ENCODE measurements around the gene LMBRD2.
"Not testable (repeated sequence)": the region's sequence is repeated elsewhere in the genome, so short reads cannot be mapped to it uniquely, and the experiment has no call there.

Gene LMBRD2

DNA sequence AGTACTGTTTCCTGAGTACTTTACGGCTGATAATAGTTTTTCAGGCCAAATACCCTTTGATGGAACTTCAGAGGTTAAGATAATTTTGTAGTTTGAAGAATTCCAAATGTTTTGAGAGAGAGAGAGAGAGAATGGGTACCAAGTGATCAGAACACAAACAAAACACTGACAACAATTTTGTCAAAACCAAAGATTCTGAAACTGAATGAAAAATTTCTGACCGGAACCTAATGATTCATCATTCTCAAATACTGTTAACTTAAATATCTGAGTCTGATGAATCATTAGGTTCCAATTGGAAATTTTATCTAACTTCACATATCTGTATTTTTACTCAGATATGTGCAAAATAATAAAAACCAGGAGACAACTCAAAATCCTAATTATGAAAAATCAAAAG, 4.0 kb downstream of the LMBRD2 start:
- TF ChIP-seq CTCF (IDR thresholded peaks at IDR 0.05; ENCODE audit: borderline replicate concordance, control extremely low read depth, extremely low read depth, insufficient read depth, missing control alignments) = no peak
- in situ Hi-C loops (cut with MboI; ENCODE audit: low sequenced_read_pairs, unreplicated experiment) = no loop called here
- DNase-seq (ENCODE audit: low spot score) = no peak

DNA sequence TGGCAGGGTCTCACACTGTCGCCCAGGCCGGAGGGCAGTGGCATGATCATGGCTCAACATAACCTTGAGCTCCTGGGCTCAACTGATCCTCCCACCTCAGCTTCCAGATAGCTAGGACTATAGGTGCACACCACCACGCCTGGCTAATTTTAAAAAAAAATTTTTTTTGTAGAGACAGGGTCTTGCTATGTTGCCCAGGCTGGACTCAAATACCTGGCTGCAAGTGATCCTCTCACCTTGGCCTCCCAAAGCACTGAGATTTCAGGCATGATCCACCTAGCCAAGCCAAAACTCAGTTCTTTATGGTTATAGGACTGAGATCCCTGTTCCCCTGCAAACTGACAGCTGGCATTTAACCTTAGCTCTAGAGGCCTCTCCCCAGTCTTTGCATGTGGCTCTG, 5.3 kb downstream of the LMBRD2 start:
- DNase-seq (ENCODE audit: low spot score) = no peak
- in situ Hi-C loops (cut with MboI; ENCODE audit: low sequenced_read_pairs, unreplicated experiment) = no loop called here
- TF ChIP-seq CTCF (IDR thresholded peaks at IDR 0.05; ENCODE audit: borderline replicate concordance, control extremely low read depth, extremely low read depth, insufficient read depth, missing control alignments) = no peak

- in situ Hi-C loops (cut with MboI; ENCODE audit: low sequenced_read_pairs, unreplicated experiment) = no loop called here
- TF ChIP-seq CTCF (IDR thresholded peaks at IDR 0.05; ENCODE audit: borderline replicate concordance, control extremely low read depth, extremely low read depth, insufficient read depth, missing control alignments) = no peak
- DNase-seq (ENCODE audit: low spot score) = no peak
Measured at GRCh38 chr5:36145311-36145710, 6.4 kb downstream of the LMBRD2 start.

DNA sequence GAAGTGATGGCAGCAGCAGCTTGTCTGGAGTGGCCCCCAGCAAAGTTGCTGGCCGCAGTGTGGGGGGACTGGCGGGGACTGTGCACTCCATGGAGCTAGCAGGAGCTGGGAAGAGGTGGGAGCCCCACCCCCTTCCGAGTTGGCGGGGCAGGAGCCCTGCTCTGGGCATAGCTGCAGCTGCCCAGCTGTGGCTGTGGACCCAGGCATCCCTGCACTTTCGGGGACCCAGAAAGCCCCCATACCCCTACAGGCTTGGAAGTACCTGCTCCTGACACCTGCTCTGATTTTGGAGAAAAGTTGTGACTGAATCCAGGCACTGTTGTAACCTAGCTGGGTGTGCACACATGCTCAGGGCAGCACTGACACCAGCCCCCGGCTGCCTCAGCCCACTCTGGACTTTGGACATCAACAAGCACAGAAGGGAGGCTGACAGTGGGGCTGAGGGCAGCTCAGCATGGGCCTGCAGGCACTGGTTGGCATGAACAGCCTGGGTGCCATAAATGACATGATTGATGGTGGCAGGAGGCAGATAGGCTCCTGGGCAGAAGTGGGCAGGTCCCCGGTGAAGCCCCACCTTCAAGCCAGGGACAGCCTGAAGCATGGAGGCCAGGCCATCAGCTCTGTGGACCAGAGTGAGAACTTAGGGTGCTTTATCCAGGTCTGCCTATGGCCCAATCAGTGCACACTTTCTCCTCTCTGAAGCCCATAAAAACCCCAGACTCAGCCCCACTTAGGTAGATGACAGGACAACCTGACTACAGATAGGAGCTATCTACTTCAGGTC, 12.6 kb downstream of the LMBRD2 start:
- no peak for TF ChIP-seq CTCF (IDR thresholded peaks at IDR 0.05; ENCODE audit: borderline replicate concordance, control extremely low read depth, extremely low read depth, insufficient read depth, missing control alignments)
- in situ Hi-C loops (cut with MboI; ENCODE audit: low sequenced_read_pairs, unreplicated experiment) = no loop called here
- DNase-seq (ENCODE audit: low spot score) = no peak

GRCh38 chr5:36136581-36136980, 15.1 kb downstream of the LMBRD2 start:
- no peak for DNase-seq (ENCODE audit: low spot score)
- TF ChIP-seq CTCF (IDR thresholded peaks at IDR 0.05; ENCODE audit: borderline replicate concordance, control extremely low read depth, extremely low read depth, insufficient read depth, missing control alignments) = no peak
- in situ Hi-C loops (cut with MboI; ENCODE audit: low sequenced_read_pairs, unreplicated experiment) = no loop called here

DNA sequence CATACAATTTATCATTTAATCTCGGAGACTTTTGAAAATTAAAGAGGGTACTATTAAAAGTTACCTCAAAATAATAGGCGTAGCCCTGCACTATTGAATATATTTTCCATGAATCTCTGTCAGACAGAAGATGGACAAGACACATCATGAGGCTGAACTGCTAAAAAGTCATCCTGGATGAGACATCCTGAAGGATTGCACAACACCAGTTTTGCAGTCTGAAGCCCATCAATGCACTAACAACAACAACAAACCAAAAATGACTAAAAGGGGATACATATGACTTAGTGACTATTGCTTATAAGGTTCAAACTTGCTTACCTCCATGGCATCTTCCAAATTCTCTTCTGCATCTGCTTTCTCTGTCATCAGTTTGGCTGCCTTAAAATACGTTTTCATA, 15.7 kb downstream of the LMBRD2 start:
- in situ Hi-C loops (cut with MboI; ENCODE audit: low sequenced_read_pairs, unreplicated experiment) = no loop called here
- TF ChIP-seq CTCF (IDR thresholded peaks at IDR 0.05; ENCODE audit: borderline replicate concordance, control extremely low read depth, extremely low read depth, insufficient read depth, missing control alignments) = no peak
- DNase-seq (ENCODE audit: low spot score) = no peak

DNA sequence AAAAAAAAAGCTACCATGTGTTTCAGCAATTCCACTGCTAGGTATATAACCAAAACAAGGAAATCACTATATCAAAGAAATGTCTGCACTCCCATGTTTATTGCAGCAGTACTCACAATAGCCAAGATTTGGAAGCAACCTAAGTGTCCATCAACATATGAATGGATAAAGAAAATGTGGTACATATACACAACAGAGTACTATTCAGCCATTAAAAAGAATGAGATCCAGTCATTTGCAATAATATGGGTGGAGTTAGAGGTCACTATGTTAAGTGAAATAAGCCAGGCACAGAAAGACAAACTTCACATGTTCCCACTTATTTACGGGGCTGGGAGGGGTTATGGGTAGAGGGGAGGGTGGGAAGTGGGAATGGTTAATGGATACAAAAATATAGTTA, 18.7 kb downstream of the LMBRD2 start:
- DNase-seq (ENCODE audit: low spot score); in situ Hi-C loops (cut with MboI; ENCODE audit: low sequenced_read_pairs, unreplicated experiment): not testable (repeated sequence)

DNA sequence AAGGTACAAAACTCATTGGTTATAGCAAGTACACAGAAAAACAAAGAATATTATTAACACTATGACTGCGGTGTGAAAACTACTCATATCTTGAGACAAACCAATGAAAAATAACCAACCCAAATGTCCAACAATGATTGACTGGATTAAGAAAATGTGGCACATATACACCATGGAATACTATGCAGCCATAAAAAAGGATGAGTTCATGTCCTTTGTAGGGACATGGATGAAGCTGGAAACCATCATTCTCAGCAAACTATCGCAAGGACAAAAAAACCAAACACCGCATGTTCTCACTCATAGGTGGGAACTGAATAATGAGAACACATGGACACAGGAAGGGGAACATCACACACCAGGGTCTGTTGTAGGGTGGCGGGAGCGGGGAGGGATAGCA, 22.0 kb downstream of the LMBRD2 start:
- in situ Hi-C loops (cut with MboI; ENCODE audit: low sequenced_read_pairs, unreplicated experiment); DNase-seq (ENCODE audit: low spot score): not testable (repeated sequence)

Measured in GM13976 (cell line).